ENCODE measurements around the gene FYCO1. TPM values are rescaled to one million over a fixed set of nuclear protein-coding genes. Genes with fewer than 3 reads are reported as not detected.

The FYCO1 gene
- total and polyA plus RNA-seq, 9 of the 15 experiments (the other 6 are each of a cell fraction or from before 2014, with no cell fraction given), result 2.1 to 13.8 (median 7.4) TPM

DNA sequence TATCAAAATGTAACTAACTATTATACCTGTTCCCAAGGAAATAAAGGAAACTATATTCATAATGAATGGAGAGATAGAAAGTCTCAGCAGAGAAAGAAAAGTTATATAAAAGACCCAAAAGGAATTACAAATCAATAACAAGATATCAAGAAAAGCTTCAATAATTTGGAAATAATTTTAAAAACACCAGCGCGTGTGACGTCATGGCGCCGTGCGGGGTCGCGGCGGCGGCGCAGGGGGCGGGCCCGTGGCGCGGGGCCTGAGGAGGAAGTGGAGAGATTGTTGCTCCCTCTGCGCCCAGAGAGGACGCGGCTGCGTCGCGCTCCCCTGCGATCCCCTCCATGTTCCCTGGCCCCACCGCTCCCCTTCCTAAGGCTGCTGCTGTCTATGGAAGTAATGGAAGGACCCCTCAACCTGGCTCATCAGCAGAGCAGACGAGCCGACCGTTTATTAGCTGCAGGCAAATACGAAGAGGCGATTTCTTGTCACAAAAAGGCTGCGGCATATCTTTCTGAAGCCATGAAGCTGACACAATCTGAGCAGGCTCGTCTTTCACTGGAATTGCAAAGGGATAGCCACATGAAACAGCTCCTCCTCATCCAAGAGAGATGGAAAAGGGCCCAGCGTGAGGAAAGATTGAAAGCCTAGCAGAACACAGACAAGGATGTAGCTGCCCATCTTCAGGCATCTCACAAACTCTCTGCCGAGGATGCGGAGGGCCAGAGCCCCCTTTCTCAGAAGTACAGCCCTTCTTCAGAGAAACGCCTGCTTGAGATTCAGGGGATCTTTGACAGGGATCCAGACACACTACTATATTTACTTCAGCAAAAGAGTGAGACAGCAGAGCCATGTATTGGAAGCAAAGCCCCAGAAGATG lies 27.5 kb upstream of the FYCO1 start (continued):
- TF ChIP-seq, protein P1, sequence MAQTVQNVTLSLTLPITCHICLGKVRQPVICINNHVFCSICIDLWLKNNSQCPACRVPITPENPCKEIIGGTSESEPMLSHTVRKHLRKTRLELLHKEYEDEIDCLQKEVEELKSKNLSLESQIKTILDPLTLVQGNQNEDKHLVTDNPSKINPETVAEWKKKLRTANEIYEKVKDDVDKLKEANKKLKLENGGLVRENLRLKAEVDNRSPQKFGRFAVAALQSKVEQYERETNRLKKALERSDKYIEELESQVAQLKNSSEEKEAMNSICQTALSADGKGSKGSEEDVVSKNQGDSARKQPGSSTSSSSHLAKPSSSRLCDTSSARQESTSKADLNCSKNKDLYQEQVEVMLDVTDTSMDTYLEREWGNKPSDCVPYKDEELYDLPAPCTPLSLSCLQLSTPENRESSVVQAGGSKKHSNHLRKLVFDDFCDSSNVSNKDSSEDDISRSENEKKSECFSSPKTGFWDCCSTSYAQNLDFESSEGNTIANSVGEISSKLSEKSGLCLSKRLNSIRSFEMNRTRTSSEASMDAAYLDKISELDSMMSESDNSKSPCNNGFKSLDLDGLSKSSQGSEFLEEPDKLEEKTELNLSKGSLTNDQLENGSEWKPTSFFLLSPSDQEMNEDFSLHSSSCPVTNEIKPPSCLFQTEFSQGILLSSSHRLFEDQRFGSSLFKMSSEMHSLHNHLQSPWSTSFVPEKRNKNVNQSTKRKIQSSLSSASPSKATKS (CRISPR knock-in tag; IDR thresholded peaks at IDR 0.05), result no peak
- TF ChIP-seq NBN (IDR thresholded peaks at IDR 0.05; ENCODE audit: low read depth) (0 out of 2 replicates have a peak, but pooled peaks have one; percentile 47), ZNF232 (CRISPR knock-in tag; IDR thresholded peaks at IDR 0.05) (no peak), MBD2 (IDR thresholded peaks at IDR 0.05; ENCODE audit: borderline replicate concordance, low read depth) (no peak), NR2C2 (CRISPR knock-in tag; IDR thresholded peaks at IDR 0.05) (no peak), NR2C2 (tag; IDR thresholded peaks at IDR 0.05) (peak; percentile 77), HNRNPL (IDR thresholded peaks at IDR 0.05; ENCODE audit: low read depth, low read length) (no peak), POLR2AphosphoS5 (IDR thresholded peaks at IDR 0.05; ENCODE audit: control insufficient read depth, insufficient read depth, low read depth, low read length) (peak; percentile 38; the same call in 1 of the 2 replicates), NEUROD1 (IDR thresholded peaks at IDR 0.05; ENCODE audit: borderline replicate concordance, low read depth, low read length, partially characterized antibody) (no peak), SIN3A (IDR thresholded peaks at IDR 0.05; ENCODE audit: borderline replicate concordance in 2 of 2, control insufficient read depth in 1 of 2, low read depth in 2 of 2, low read length in 2 of 2) (no peak), POLR2H (tag; IDR thresholded peaks at IDR 0.05; ENCODE audit: low read depth) (peak; percentile 76)
- TF ChIP-seq, protein P2, sequence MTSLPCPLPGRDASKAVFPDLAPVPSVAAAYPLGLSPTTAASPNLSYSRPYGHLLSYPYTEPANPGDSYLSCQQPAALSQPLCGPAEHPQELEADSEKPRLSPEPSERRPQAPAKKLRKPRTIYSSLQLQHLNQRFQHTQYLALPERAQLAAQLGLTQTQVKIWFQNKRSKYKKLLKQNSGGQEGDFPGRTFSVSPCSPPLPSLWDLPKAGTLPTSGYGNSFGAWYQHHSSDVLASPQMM (CRISPR knock-in tag; IDR thresholded peaks at IDR 0.05), result no peak
- TF ChIP-seq, protein P3, sequence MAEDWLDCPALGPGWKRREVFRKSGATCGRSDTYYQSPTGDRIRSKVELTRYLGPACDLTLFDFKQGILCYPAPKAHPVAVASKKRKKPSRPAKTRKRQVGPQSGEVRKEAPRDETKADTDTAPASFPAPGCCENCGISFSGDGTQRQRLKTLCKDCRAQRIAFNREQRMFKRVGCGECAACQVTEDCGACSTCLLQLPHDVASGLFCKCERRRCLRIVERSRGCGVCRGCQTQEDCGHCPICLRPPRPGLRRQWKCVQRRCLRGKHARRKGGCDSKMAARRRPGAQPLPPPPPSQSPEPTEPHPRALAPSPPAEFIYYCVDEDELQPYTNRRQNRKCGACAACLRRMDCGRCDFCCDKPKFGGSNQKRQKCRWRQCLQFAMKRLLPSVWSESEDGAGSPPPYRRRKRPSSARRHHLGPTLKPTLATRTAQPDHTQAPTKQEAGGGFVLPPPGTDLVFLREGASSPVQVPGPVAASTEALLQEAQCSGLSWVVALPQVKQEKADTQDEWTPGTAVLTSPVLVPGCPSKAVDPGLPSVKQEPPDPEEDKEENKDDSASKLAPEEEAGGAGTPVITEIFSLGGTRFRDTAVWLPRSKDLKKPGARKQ (CRISPR knock-in tag; IDR thresholded peaks at IDR 0.05), result peak; percentile 68; the same call in 1 of the 2 replicates
- TF ChIP-seq, protein P4, sequence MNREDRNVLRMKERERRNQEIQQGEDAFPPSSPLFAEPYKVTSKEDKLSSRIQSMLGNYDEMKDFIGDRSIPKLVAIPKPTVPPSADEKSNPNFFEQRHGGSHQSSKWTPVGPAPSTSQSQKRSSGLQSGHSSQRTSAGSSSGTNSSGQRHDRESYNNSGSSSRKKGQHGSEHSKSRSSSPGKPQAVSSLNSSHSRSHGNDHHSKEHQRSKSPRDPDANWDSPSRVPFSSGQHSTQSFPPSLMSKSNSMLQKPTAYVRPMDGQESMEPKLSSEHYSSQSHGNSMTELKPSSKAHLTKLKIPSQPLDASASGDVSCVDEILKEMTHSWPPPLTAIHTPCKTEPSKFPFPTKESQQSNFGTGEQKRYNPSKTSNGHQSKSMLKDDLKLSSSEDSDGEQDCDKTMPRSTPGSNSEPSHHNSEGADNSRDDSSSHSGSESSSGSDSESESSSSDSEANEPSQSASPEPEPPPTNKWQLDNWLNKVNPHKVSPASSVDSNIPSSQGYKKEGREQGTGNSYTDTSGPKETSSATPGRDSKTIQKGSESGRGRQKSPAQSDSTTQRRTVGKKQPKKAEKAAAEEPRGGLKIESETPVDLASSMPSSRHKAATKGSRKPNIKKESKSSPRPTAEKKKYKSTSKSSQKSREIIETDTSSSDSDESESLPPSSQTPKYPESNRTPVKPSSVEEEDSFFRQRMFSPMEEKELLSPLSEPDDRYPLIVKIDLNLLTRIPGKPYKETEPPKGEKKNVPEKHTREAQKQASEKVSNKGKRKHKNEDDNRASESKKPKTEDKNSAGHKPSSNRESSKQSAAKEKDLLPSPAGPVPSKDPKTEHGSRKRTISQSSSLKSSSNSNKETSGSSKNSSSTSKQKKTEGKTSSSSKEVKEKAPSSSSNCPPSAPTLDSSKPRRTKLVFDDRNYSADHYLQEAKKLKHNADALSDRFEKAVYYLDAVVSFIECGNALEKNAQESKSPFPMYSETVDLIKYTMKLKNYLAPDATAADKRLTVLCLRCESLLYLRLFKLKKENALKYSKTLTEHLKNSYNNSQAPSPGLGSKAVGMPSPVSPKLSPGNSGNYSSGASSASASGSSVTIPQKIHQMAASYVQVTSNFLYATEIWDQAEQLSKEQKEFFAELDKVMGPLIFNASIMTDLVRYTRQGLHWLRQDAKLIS (CRISPR knock-in tag; IDR thresholded peaks at IDR 0.05), result peak; percentile 66; the same call in 1 of the 2 replicates
- TF ChIP-seq, protein P5, sequence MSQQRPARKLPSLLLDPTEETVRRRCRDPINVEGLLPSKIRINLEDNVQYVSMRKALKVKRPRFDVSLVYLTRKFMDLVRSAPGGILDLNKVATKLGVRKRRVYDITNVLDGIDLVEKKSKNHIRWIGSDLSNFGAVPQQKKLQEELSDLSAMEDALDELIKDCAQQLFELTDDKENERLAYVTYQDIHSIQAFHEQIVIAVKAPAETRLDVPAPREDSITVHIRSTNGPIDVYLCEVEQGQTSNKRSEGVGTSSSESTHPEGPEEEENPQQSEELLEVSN (IDR thresholded peaks at IDR 0.05; ENCODE audit: borderline replicate concordance in 1 of 2, extremely low read depth in 1 of 2, insufficient read depth in 1 of 2, insufficient read length in 1 of 2, low read depth in 1 of 2, low read length in 1 of 2, poor library complexity in 1 of 2, severe bottlenecking in 1 of 2), result peak; percentile 43 to 70

Measured in K562 (cell line).